ENCODE measurements around the gene IGDCC3.

- TF ChIP-seq CTCF (IDR thresholded peaks at IDR 0.05) = no peak
- TF ChIP-seq POLR2A (IDR thresholded peaks at IDR 0.05) = no peak
- TF ChIP-seq POLR2AphosphoS5 (IDR thresholded peaks at IDR 0.05) = no peak
- no peak for TF ChIP-seq EP300 (IDR thresholded peaks at IDR 0.05)
These were observed 34.3 kb downstream of the IGDCC3 start for GRCh38 chr15:65343374-65343981.
